Fibroblast of lung (primary cell): ENCODE data around the gene GPC5.

ENCODE experiments used
- CTCF ChIP-seq, 2 donors: IDR thresholded peaks in 1 of 2; conservative IDR thresholded peaks in 1 of 2; 1 replicate in 1 of 2; 2 replicates in 1 of 2; pipeline ENCODE4 v1.5.1; 2011 to 2012; ENCODE audit warnings: low read length in 2 of 2, control low read depth in 1 of 2, inconsistent platforms in 1 of 2, low read depth in 1 of 2, mild to moderate bottlenecking in 1 of 2
- EZH2 ChIP-seq: IDR thresholded peaks from 2 replicates; pipeline ENCODE4 v1.5.1; 2012; ENCODE audit warnings: low read length, control low read depth, mild to moderate bottlenecking; ENCODE audit errors: missing control alignments

- TF ChIP-seq EZH2 (no peak), CTCF (conservative IDR thresholded peaks at IDR 0.05 in 1 of 2, IDR thresholded peaks at IDR 0.05 in 1 of 2; ENCODE audit: low read depth in 1 of 2, low read length in 2 of 2) (no peak)
These were observed 981.0 kb downstream of the GPC5 start for GRCh38 chr13:92379371-92379770.
